Hepatocyte (in vitro differentiated cells): Measurements from ENCODE around the gene DGKI. TPM values are rescaled to one million over a fixed set of nuclear protein-coding genes. Genes with fewer than 3 reads are reported as not detected.

Source experiments
- DNase-seq: peaks from one replicate; pipeline ENCODE4 v3.0.0-alpha.2; 2016; ENCODE audit warnings: low spot score
- H2AFZ ChIP-seq: fragments of 200-600 bp; sonication (generic); 2 replicates; pipeline ENCODE4 v1.6.0; 2016; ENCODE audit warnings: antibody characterized with exemption, mild to moderate bottlenecking
- H3K27ac ChIP-seq: fragments of 200-600 bp; sonication (generic); 2 replicates; pipeline ENCODE4 v1.5.1; 2016; ENCODE audit warnings: mild to moderate bottlenecking
- H3K27me3 ChIP-seq: fragments of 200-600 bp; sonication (generic); 2 replicates; pipeline ENCODE4 v1.6.1; 2016
- H3K36me3 ChIP-seq: fragments of 200-600 bp; sonication (generic); replicated peaks from 2 replicates; pipeline ENCODE4 v1.5.1; 2016; ENCODE audit warnings: low read depth; ENCODE audit not compliant: insufficient read depth
- H3K4me1 ChIP-seq: fragments of 200-600 bp; sonication (generic); 2 replicates; pipeline ENCODE4 v1.5.1; 2016; ENCODE audit warnings: mild to moderate bottlenecking, moderate library complexity; ENCODE audit not compliant: insufficient read depth
- H3K4me2 ChIP-seq: fragments of 200-600 bp; sonication (generic); 2 replicates; pipeline ENCODE4 v1.6.0; 2016
- H3K4me3 ChIP-seq: fragments of 200-600 bp; sonication (generic); 2 replicates; pipeline ENCODE4 v1.5.1; 2016; ENCODE audit warnings: mild to moderate bottlenecking
- H3K79me2 ChIP-seq: fragments of 200-600 bp; sonication (generic); 2 replicates; pipeline ENCODE4 v1.6.0; 2017; ENCODE audit warnings: mild to moderate bottlenecking
- H3K9me2 ChIP-seq: fragments of 200-600 bp; sonication (generic); replicated peaks from 2 replicates; pipeline ENCODE4 v1.6.0; 2017; ENCODE audit warnings: mild to moderate bottlenecking; ENCODE audit not compliant: insufficient read depth
- H3K9me3 ChIP-seq: fragments of 200-600 bp; sonication (generic); 2 replicates; pipeline ENCODE4 v1.5.1; 2016; ENCODE audit warnings: low read depth, mild to moderate bottlenecking
- H4K20me1 ChIP-seq: fragments of 200-600 bp; sonication (generic); 2 replicates; pipeline ENCODE4 v1.6.0; 2016; ENCODE audit warnings: mild to moderate bottlenecking; ENCODE audit not compliant: insufficient read depth, poor library complexity, severe bottlenecking
- EZH2 ChIP-seq: fragments of 200-600 bp; sonication (generic); IDR thresholded peaks from 2 replicates; pipeline ENCODE4 v1.6.1; 2016; ENCODE audit warnings: antibody characterized with exemption, mild to moderate bottlenecking, borderline replicate concordance
- EZH2phosphoT487 ChIP-seq: fragments of 200-600 bp; sonication (generic); IDR thresholded peaks from one replicate; pipeline ENCODE4 v1.6.1; 2018; ENCODE audit warnings: antibody characterized with exemption, mild to moderate bottlenecking, low read depth, moderate library complexity; ENCODE audit not compliant: unreplicated experiment, severe bottlenecking
- WGBS: methylation state at CpG from one replicate; pipeline ENCODE4 v1.1.6; 2016; ENCODE audit warnings: low lambda C conversion rate; ENCODE audit errors: missing lambda C conversion rate; 5-methylcytosine and 5-hydroxymethylcytosine counted together
- polyA plus RNA-seq: library from polyadenylated mRNA; unstranded; fragments of >200 nt; fragmentation: Nextera tagmentation; extraction: Ambion mirVana; gene quantifications from 2 replicates; pipeline ENCODE4 v1.2.1, GENCODE V29; 2016
- total RNA-seq: library from RNA; depleted of rRNA; stranded (reverse); fragments of >200 nt; gene quantifications from 2 replicates; pipeline ENCODE4 v1.2.3, GENCODE V29; 2014
- TF ChIP-seq, protein P1 (sequence below): fragments of 200-600 bp; sonication (generic); IDR thresholded peaks from 2 replicates; pipeline ENCODE4 v1.5.1; 2016; ENCODE audit warnings: antibody characterized with exemption, mild to moderate bottlenecking; ENCODE audit not compliant: poor library complexity

The DGKI gene
- total and polyA plus RNA-seq, 2 experiments from 2014 or later: 0.47 to 1.8 TPM

DNA sequence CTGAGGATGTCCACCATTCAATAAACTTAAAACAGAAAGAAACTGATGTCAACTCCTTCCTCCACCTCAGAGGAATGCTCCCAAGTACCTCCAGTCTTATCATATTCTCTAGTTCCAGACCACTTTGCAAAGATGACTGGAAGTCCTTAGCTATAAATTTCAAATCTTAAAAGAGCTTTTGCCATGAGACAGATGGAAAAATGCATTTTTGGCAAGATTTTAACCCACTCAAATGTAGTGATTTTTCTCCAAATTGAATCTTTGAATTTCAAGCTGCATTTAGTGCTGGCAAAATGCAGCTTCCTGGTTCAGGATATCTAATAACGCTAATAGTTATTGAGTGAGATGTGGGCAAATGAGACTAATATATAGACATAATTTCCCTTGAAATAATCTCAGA lies 33.2 kb downstream of the DGKI start:
- H2AFZ ChIP-seq: no peak overlapping the region
- H3K27me3 ChIP-seq: no peaks in the 10 kb centered on the region
- no peaks in the 10 kb centered on the region for H3K9me2 ChIP-seq
- H3K27ac ChIP-seq: no peak overlapping the region
- H3K36me3 ChIP-seq: no peaks in the 10 kb centered on the region
- DNase-seq: no peak
- WGBS: 96% methylated on average over 1 of the region's 1 CpG
- H3K9me3 ChIP-seq: no peaks in the 10 kb centered on the region
- no peaks in the 10 kb centered on the region for H3K79me2 ChIP-seq
- H4K20me1 ChIP-seq: no peaks in the 10 kb centered on the region
- H3K4me3 ChIP-seq: no peak overlapping the region
- no peaks in the 10 kb centered on the region for H3K4me1 ChIP-seq
- H3K4me2 ChIP-seq: no peak overlapping the region
- TF ChIP-seq, protein P1, sequence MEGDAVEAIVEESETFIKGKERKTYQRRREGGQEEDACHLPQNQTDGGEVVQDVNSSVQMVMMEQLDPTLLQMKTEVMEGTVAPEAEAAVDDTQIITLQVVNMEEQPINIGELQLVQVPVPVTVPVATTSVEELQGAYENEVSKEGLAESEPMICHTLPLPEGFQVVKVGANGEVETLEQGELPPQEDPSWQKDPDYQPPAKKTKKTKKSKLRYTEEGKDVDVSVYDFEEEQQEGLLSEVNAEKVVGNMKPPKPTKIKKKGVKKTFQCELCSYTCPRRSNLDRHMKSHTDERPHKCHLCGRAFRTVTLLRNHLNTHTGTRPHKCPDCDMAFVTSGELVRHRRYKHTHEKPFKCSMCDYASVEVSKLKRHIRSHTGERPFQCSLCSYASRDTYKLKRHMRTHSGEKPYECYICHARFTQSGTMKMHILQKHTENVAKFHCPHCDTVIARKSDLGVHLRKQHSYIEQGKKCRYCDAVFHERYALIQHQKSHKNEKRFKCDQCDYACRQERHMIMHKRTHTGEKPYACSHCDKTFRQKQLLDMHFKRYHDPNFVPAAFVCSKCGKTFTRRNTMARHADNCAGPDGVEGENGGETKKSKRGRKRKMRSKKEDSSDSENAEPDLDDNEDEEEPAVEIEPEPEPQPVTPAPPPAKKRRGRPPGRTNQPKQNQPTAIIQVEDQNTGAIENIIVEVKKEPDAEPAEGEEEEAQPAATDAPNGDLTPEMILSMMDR: no peak
- no peak for TF ChIP-seq EZH2
- TF ChIP-seq EZH2phosphoT487: no peak

DNA sequence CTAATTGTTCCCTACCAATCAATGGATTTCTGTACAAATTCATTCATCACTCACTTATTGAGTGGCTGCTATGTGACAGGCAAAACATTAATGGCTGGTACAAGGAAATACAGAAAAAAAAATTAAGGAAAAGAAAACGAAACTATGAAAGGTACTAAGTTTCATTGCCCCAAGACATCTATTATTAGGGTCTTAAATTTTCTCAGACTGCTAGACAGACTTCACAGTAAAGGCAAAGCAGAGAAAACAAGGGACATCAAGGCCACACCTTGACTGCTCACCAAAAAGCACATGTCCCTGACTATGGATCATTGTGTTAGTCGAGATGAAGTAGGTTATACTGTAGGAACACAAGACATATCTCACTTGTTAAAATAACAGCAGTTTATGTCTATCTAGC lies 36.5 kb downstream of the DGKI start:
- no peaks in the 10 kb centered on the region for H3K9me3 ChIP-seq
- no peak overlapping the region for H3K4me3 ChIP-seq
- H4K20me1 ChIP-seq: no peaks in the 10 kb centered on the region
- no peak for DNase-seq
- no peaks in the 10 kb centered on the region for H3K79me2 ChIP-seq
- no peaks in the 10 kb centered on the region for H3K36me3 ChIP-seq
- 71% methylated on average over 2 of the region's 2 CpGs for WGBS
- H3K4me1 ChIP-seq: no peaks in the 10 kb centered on the region
- no peaks in the 10 kb centered on the region for H3K9me2 ChIP-seq
- no peaks in the 10 kb centered on the region for H3K27me3 ChIP-seq
- no peak overlapping the region for H3K4me2 ChIP-seq
- TF ChIP-seq, protein P1: no peak
- TF ChIP-seq EZH2phosphoT487 (no peak), EZH2 (no peak)
- no peak overlapping the region for H3K27ac ChIP-seq
- no peak overlapping the region for H2AFZ ChIP-seq

DNA sequence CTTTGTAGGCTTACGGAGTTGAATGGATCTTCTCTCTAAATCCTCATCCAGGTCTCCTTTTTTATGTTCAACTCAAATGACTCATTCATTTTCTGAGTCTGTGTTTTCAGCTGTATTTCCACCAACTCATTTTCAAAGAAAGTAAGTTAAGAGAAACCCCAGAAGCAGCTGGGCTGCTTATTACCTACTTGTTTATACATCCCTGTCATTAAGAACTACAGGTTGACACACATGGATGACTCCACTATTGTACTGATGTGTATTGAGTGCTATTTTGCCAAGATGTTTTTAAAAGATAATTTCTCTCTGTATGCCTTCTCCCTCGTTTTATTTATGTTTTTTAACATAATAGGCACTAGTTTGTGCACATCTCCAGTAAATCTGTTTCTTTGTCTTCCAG lies 41.9 kb downstream of the DGKI start:
- H3K36me3 ChIP-seq: no peaks in the 10 kb centered on the region
- TF ChIP-seq, protein P1: no peak
- TF ChIP-seq EZH2phosphoT487 (no peak), EZH2 (no peak)
- H4K20me1 ChIP-seq: no peaks in the 10 kb centered on the region
- H3K27me3 ChIP-seq: no peaks in the 10 kb centered on the region
- no peaks in the 10 kb centered on the region for H3K4me1 ChIP-seq
- no peak overlapping the region for H3K27ac ChIP-seq
- H2AFZ ChIP-seq: no peak overlapping the region
- no peaks in the 10 kb centered on the region for H3K9me2 ChIP-seq
- H3K79me2 ChIP-seq: no peaks in the 10 kb centered on the region
- no peak overlapping the region for H3K4me3 ChIP-seq
- no peak overlapping the region for H3K4me2 ChIP-seq
- H3K9me3 ChIP-seq: no peaks in the 10 kb centered on the region
- DNase-seq: no peak
- 52% methylated on average over 2 of the region's 2 CpGs for WGBS

DNA sequence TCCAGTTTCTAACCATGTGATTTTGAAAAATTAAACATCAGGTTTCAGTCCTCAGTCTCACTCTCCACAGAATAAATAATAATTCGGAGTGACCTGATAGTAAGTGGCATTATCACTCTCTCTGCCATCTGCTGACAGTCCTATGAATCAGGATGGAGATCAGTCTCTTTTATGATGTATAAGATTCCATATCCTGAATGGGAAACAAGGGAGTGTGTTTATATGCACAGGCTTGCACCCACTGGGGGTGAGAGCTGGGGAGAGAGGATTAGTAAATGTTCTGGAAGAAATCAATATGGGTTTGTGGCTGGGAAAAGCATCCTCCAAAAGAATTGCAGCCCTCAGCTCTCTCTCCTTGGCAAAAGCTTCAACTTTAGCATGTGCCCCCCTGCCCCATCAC lies 45.3 kb downstream of the DGKI start:
- H3K27ac ChIP-seq: no peak overlapping the region
- no peaks in the 10 kb centered on the region for H3K27me3 ChIP-seq
- no peak for TF ChIP-seq EZH2phosphoT487
- no peak for TF ChIP-seq EZH2
- TF ChIP-seq, protein P1: no peak
- WGBS: 72% methylated on average over 1 of the region's 1 CpG
- no peaks in the 10 kb centered on the region for H3K4me1 ChIP-seq
- no peaks in the 10 kb centered on the region for H3K79me2 ChIP-seq
- no peak overlapping the region for H3K4me2 ChIP-seq
- H4K20me1 ChIP-seq: no peaks in the 10 kb centered on the region
- H3K36me3 ChIP-seq: no peaks in the 10 kb centered on the region
- no peaks in the 10 kb centered on the region for H3K9me3 ChIP-seq
- no peak for DNase-seq
- no peak overlapping the region for H3K4me3 ChIP-seq
- no peaks in the 10 kb centered on the region for H3K9me2 ChIP-seq
- H2AFZ ChIP-seq: no peak overlapping the region
